CD14-positive monocyte (primary cell): ENCODE results near the gene ZCCHC14. TPM values are rescaled to one million over a fixed set of nuclear protein-coding genes. Genes with fewer than 3 reads are reported as not detected.

Experiments
- DNase-seq, 3 donors: peaks; one replicate each; pipeline ENCODE4 v3.0.0-alpha.2; 2011 to 2022
- H2AFZ ChIP-seq: 2 replicates; pipeline ENCODE4 v1.6.0; 2012; ENCODE audit warnings: mild to moderate bottlenecking, low read depth, low read length, inconsistent platforms; ENCODE audit not compliant: insufficient read depth, poor library complexity, severe bottlenecking
- H3K27ac ChIP-seq, 2 donors: 1 replicate in 1 of 2; 2 replicates in 1 of 2; pipeline ENCODE4 v1.5.1; 2012 to 2013; ENCODE audit warnings: low read length in 2 of 2, control low read depth in 1 of 2, inconsistent platforms in 1 of 2, low read depth in 1 of 2, mild to moderate bottlenecking in 1 of 2
- H3K27me3 ChIP-seq, 2 donors: one replicate each; pipeline versions ENCODE4 v1.6.0 to v1.6.1; 2011 to 2013; ENCODE audit warnings: low read length in 2 of 2; ENCODE audit not compliant: control insufficient read depth in 2 of 2, insufficient read depth in 2 of 2
- H3K36me3 ChIP-seq, 2 donors: replicated peaks in 1 of 2; 1 replicate in 1 of 2; 2 replicates in 1 of 2; pipeline versions ENCODE4 v1.5.1 to v1.6.1; 2012 to 2013; ENCODE audit warnings: low read length in 2 of 2, control low read depth in 1 of 2, inconsistent platforms in 1 of 2, mild to moderate bottlenecking in 1 of 2; ENCODE audit not compliant: insufficient read depth in 2 of 2, control insufficient read depth in 1 of 2
- H3K4me1 ChIP-seq, 2 donors: 1 replicate in 1 of 2; 2 replicates in 1 of 2; pipeline versions ENCODE4 v1.5.1 to v1.6.1; 2012 to 2013; ENCODE audit warnings: low read length in 2 of 2, control low read depth in 1 of 2, inconsistent platforms in 1 of 2, mild to moderate bottlenecking in 1 of 2, moderate library complexity in 1 of 2; ENCODE audit not compliant: insufficient read depth in 2 of 2, control insufficient read depth in 1 of 2
- H3K4me2 ChIP-seq: replicated peaks from 2 replicates; pipeline ENCODE3; 2012; ENCODE audit warnings: low read length, moderate library complexity, mild to moderate bottlenecking; ENCODE audit not compliant: poor library complexity, severe bottlenecking; ENCODE audit errors: extremely low read depth
- H3K4me3 ChIP-seq, 3 experiments: fragments of 200-600 bp in 1 of 3; sonication (generic) in 1 of 3; replicated peaks in 1 of 3; 1 replicate in 2 of 3; 2 replicates in 1 of 3; pipeline ENCODE4 v1.5.1; 2011 to 2013; ENCODE audit warnings: low read length in 3 of 3, mild to moderate bottlenecking in 3 of 3, control low read depth in 2 of 3, low read depth in 2 of 3, inconsistent platforms in 1 of 3, moderate library complexity in 1 of 3
- H3K79me2 ChIP-seq: 2 replicates; pipeline ENCODE4 v1.6.0; 2012; ENCODE audit warnings: mild to moderate bottlenecking, control low read depth, inconsistent platforms, low read length, moderate library complexity; ENCODE audit not compliant: insufficient read depth
- H3K9ac ChIP-seq: 2 replicates; pipeline ENCODE4 v1.6.0; 2017; ENCODE audit warnings: low read length, mild to moderate bottlenecking; ENCODE audit not compliant: insufficient read depth, poor library complexity, severe bottlenecking
- H3K9me3 ChIP-seq, 2 donors: replicated peaks in 1 of 2; 1 replicate in 1 of 2; 2 replicates in 1 of 2; pipeline versions ENCODE4 v1.5.1 to v1.6.1; 2012 to 2013; ENCODE audit warnings: low read length in 2 of 2, control low read depth in 1 of 2; ENCODE audit not compliant: control insufficient read depth in 1 of 2, insufficient read depth in 1 of 2
- H4K20me1 ChIP-seq: 2 replicates; pipeline ENCODE4 v1.6.0; 2012; ENCODE audit warnings: mild to moderate bottlenecking, low read length, control low read depth, moderate library complexity; ENCODE audit not compliant: insufficient read depth
- H3K27ac Mint-ChIP-seq, 7 donors: one replicate each; pipeline ENCODE4 v1.8.0; 2020; ENCODE audit warnings: mild to moderate bottlenecking in 7 of 7, mixed read lengths in 7 of 7, moderate library complexity in 6 of 7, inconsistent platforms in 2 of 7
- H3K27me3 Mint-ChIP-seq, 3 donors: one replicate each; pipeline ENCODE4 v1.8.0; 2021 to 2022; ENCODE audit warnings: low read depth in 3 of 3, mild to moderate bottlenecking in 3 of 3, mixed read lengths in 3 of 3, moderate library complexity in 3 of 3, inconsistent platforms in 1 of 3
- H3K36me3 Mint-ChIP-seq, 2 donors: one replicate each; pipeline ENCODE4 v1.8.0; 2020; ENCODE audit warnings: mixed read lengths in 2 of 2, inconsistent platforms in 1 of 2, mild to moderate bottlenecking in 1 of 2
- H3K4me1 Mint-ChIP-seq: one replicate; pipeline ENCODE4 v1.8.0; 2020; ENCODE audit warnings: mild to moderate bottlenecking, mixed read lengths
- H3K4me3 Mint-ChIP-seq, 2 donors: one replicate each; pipeline ENCODE4 v1.8.0; 2020; ENCODE audit warnings: mild to moderate bottlenecking in 2 of 2, mixed read lengths in 2 of 2, moderate library complexity in 1 of 2
- H3K9me3 Mint-ChIP-seq, 7 donors: one replicate each; pipeline ENCODE4 v1.8.0; 2020 to 2022; ENCODE audit warnings: mixed read lengths in 7 of 7, mild to moderate bottlenecking in 6 of 7, moderate library complexity in 6 of 7, inconsistent platforms in 2 of 7
- CTCF ChIP-seq: fragments of 200-600 bp; IDR thresholded peaks from one replicate; pipeline ENCODE4 v1.8.0; 2022; ENCODE audit warnings: antibody characterized with exemption, mild to moderate bottlenecking
- WGBS: methylation state at CpG from one replicate; pipeline ENCODE4 v1.1.5; 2013; ENCODE audit warnings: missing lambda C conversion rate; ENCODE audit not compliant: insufficient coverage; 5-methylcytosine and 5-hydroxymethylcytosine counted together
- intact Hi-C, 2 donors: fragments of 100-400 bp; cut with micrococcal nuclease; formaldehyde crosslinking; loops; one replicate each; pipeline versions ENCODE4 v1.15.0 to v1.15.1; 2023
- polyA plus RNA-seq, 3 donors: library from polyadenylated mRNA; depleted of rRNA in 1 of 3; unstranded in 2 of 3; stranded (reverse) in 1 of 3; fragments of 300-500 nt in 2 of 3; fragments of >200 nt in 1 of 3; fragmentation: Illumina TruSeq in 2 of 3; gene quantifications; 1 replicate in 2 of 3; 2 replicates in 1 of 3; pipeline ENCODE4 v1.2.3, GENCODE V29; 2012 to 2021

Gene ZCCHC14
- polyA plus RNA-seq, 3 donors = 0.11 to 4.0 (median 0.22) TPM

- no peaks in the 10 kb centered on the region for H3K79me2 ChIP-seq
- peaks cover 31% of the 10 kb centered on the region for H3K4me1 Mint-ChIP-seq
Observed at GRCh38 chr16:87466975-87467501, 25.8 kb downstream of the ZCCHC14 start.

GRCh38 chr16:87465879-87466278, 26.9 kb downstream of the ZCCHC14 start:
- DNase-seq = no peak
- intact Hi-C loops = loop anchor here in 1 of 2 donors (2.0 kb wide), 1 partner anchor 27 kb away; the partner anchor contains the start of gene ZCCHC14
- peak overlapping the region in 3 of 7 donors; percentile 35 to 91 (median 59) for H3K27ac Mint-ChIP-seq
- TF ChIP-seq CTCF = no peak
- peaks cover 36% of the 10 kb centered on the region for H3K4me1 Mint-ChIP-seq
- Histone ChIP-seq H2AFZ (no peak overlapping the region), H3K4me1 (peaks cover 29 to 32% of the 10 kb centered on the region in 2 donors), H3K36me3 (no peaks in the 10 kb centered on the region), H3K4me2 (no peak overlapping the region), H3K27me3 (no peaks in the 10 kb centered on the region), H4K20me1 (peaks cover 36% of the 10 kb centered on the region), H3K9me3 (no peaks in the 10 kb centered on the region), H3K9ac (no peak overlapping the region), H3K79me2 (no peaks in the 10 kb centered on the region), H3K4me3 (no peak overlapping the region), H3K27ac (no peak overlapping the region)
- H3K4me3 Mint-ChIP-seq = peak overlapping the region in 1 of 2 donors; percentile 9
- H3K36me3 Mint-ChIP-seq = no peaks in the 10 kb centered on the region
- 87% methylated on average over 9 of the region's 15 CpGs for WGBS
- H3K27me3 Mint-ChIP-seq = peaks cover 0 to 7% (median 6%) of the 10 kb centered on the region in 3 donors
- H3K9me3 Mint-ChIP-seq = no peaks in the 10 kb centered on the region

More at GRCh38 chr16:87466975-87467501, 25.8 kb downstream of the ZCCHC14 start:
- no peak overlapping the region for H3K9ac ChIP-seq
- H3K27ac Mint-ChIP-seq = no peak overlapping the region
- H3K27me3 ChIP-seq = no peaks in the 10 kb centered on the region
- H3K27ac ChIP-seq = no peak overlapping the region
- WGBS = no CpG with 5 or more reads among the region's 8 CpGs
- H3K9me3 Mint-ChIP-seq = no peaks in the 10 kb centered on the region
- no peak overlapping the region for H2AFZ ChIP-seq
- intact Hi-C loops = no loop called here
- no peak for DNase-seq
- peaks cover 0 to 7% (median 6%) of the 10 kb centered on the region in 3 donors for H3K27me3 Mint-ChIP-seq
- no peak overlapping the region for H3K4me3 ChIP-seq
- no peaks in the 10 kb centered on the region for H3K9me3 ChIP-seq
- H3K4me3 Mint-ChIP-seq = no peak overlapping the region
- H3K36me3 ChIP-seq = no peaks in the 10 kb centered on the region
- TF ChIP-seq CTCF = no peak
- H3K4me1 ChIP-seq = peaks cover 29 to 32% of the 10 kb centered on the region in 2 donors
- peaks cover 36% of the 10 kb centered on the region for H4K20me1 ChIP-seq
- H3K36me3 Mint-ChIP-seq = no peaks in the 10 kb centered on the region
- no peak overlapping the region for H3K4me2 ChIP-seq
